ENCODE results near the gene IL17RD.

IL17RD gene

GRCh38 chr3:57063032-57063431, 102.1 kb downstream of the IL17RD start:
- DNase-seq, result no peak
- Histone ChIP-seq H3K79me1 (ENCODE audit: low read length) (peaks cover 5% of the 10 kb centered on the region), H2BK12ac (ENCODE audit: low read length) (no peak overlapping the region), H3K4me3 (ENCODE audit: low read depth, low read length) (no peak overlapping the region), H4K8ac (ENCODE audit: low read depth, low read length) (no peak overlapping the region), H3K18ac (ENCODE audit: low read length) (no peak overlapping the region), H3K27me3 (ENCODE audit: insufficient read depth, low read length) (no peaks in the 10 kb centered on the region), H4K12ac (ENCODE audit: low read depth, low read length) (no peak overlapping the region), H3K4me1 (ENCODE audit: control insufficient read depth in 1 of 2, insufficient read depth in 2 of 2, low read length in 2 of 2) (peaks cover 8 to 13% of the 10 kb centered on the region in 2 experiments), H3K9me3 (ENCODE audit: insufficient read depth, low read depth, low read length) (peaks cover 2% of the 10 kb centered on the region), H4K91ac (ENCODE audit: low read depth, low read length) (no peak overlapping the region), H2BK120ac (ENCODE audit: insufficient read depth, low read length, poor library complexity) (no peak overlapping the region), H3K36me3 (ENCODE audit: control insufficient read depth in 1 of 2, insufficient read depth in 2 of 2, low read length in 2 of 2) (no peaks in the 10 kb centered on the region), H2BK5ac (ENCODE audit: low read depth, low read length, poor library complexity) (no peak overlapping the region), H2AFZ (ENCODE audit: insufficient read depth, low read length, poor library complexity) (no peak overlapping the region), H3K14ac (ENCODE audit: low read length) (no peak overlapping the region), H2AK5ac (ENCODE audit: low read length) (no peak overlapping the region), H3K79me2 (ENCODE audit: control insufficient read depth, insufficient read depth, low read length, poor library complexity) (peaks cover 2% of the 10 kb centered on the region), H3K23ac (ENCODE audit: low read length) (no peak overlapping the region), H3K27ac (ENCODE audit: low read depth, low read length) (no peak overlapping the region), H3K4me2 (ENCODE audit: low read length) (no peak overlapping the region), H3K9ac (ENCODE audit: low read length) (no peak overlapping the region), H3K4ac (ENCODE audit: low read depth, low read length) (no peak overlapping the region)
- WGBS (ENCODE audit: extremely low coverage, insufficient coverage, insufficient read length), result no CpG with 5 or more reads among the region's 5 CpGs

GRCh38 chr3:57062101-57062631, 103.0 kb downstream of the IL17RD start:
- Histone ChIP-seq H3K9ac (ENCODE audit: low read length) (no peak overlapping the region), H3K14ac (ENCODE audit: low read length) (peak overlapping the region; percentile 33), H3K79me2 (ENCODE audit: control insufficient read depth, insufficient read depth, low read length, poor library complexity) (peaks cover 2% of the 10 kb centered on the region), H3K27me3 (ENCODE audit: insufficient read depth, low read length) (no peaks in the 10 kb centered on the region), H3K9me3 (ENCODE audit: insufficient read depth, low read depth, low read length) (peaks cover 2% of the 10 kb centered on the region), H2BK120ac (ENCODE audit: insufficient read depth, low read length, poor library complexity) (peak overlapping the region; percentile 52), H3K18ac (ENCODE audit: low read length) (peak overlapping the region; percentile 50), H3K79me1 (ENCODE audit: low read length) (peaks cover 5% of the 10 kb centered on the region), H3K4me2 (ENCODE audit: low read length) (no peak overlapping the region), H3K4me1 (ENCODE audit: control insufficient read depth in 1 of 2, insufficient read depth in 2 of 2, low read length in 2 of 2) (peaks cover 8 to 13% of the 10 kb centered on the region in 2 experiments), H2BK5ac (ENCODE audit: low read depth, low read length, poor library complexity) (no peak overlapping the region), H3K36me3 (ENCODE audit: control insufficient read depth in 1 of 2, insufficient read depth in 2 of 2, low read length in 2 of 2) (no peaks in the 10 kb centered on the region), H3K4me3 (ENCODE audit: low read depth, low read length) (no peak overlapping the region), H3K4ac (ENCODE audit: low read depth, low read length) (no peak overlapping the region), H3K23ac (ENCODE audit: low read length) (no peak overlapping the region), H2AFZ (ENCODE audit: insufficient read depth, low read length, poor library complexity) (no peak overlapping the region), H2BK12ac (ENCODE audit: low read length) (peak overlapping the region; percentile 44), H4K8ac (ENCODE audit: low read depth, low read length) (peak overlapping the region; percentile 50), H4K91ac (ENCODE audit: low read depth, low read length) (peak overlapping the region; percentile 30), H3K27ac (ENCODE audit: low read depth, low read length) (no peak overlapping the region), H2AK5ac (ENCODE audit: low read length) (peak overlapping the region; percentile 17), H4K12ac (ENCODE audit: low read depth, low read length) (no peak overlapping the region)
- WGBS (ENCODE audit: extremely low coverage, insufficient coverage, insufficient read length), result no CpG with 5 or more reads among the region's 9 CpGs
- no peak for DNase-seq

- Histone ChIP-seq H2BK120ac (ENCODE audit: insufficient read depth, low read length, poor library complexity) (no peak overlapping the region), H3K23ac (ENCODE audit: low read length) (no peak overlapping the region), H3K79me1 (ENCODE audit: low read length) (peaks cover 5% of the 10 kb centered on the region), H2BK5ac (ENCODE audit: low read depth, low read length, poor library complexity) (no peak overlapping the region), H3K79me2 (ENCODE audit: control insufficient read depth, insufficient read depth, low read length, poor library complexity) (peaks cover 2% of the 10 kb centered on the region), H2BK12ac (ENCODE audit: low read length) (no peak overlapping the region), H3K4me1 (ENCODE audit: control insufficient read depth in 1 of 2, insufficient read depth in 2 of 2, low read length in 2 of 2) (peaks cover 8 to 13% of the 10 kb centered on the region in 2 experiments), H3K27me3 (ENCODE audit: insufficient read depth, low read length) (no peaks in the 10 kb centered on the region), H4K91ac (ENCODE audit: low read depth, low read length) (no peak overlapping the region), H3K14ac (ENCODE audit: low read length) (no peak overlapping the region), H3K4me3 (ENCODE audit: low read depth, low read length) (no peak overlapping the region), H3K36me3 (ENCODE audit: control insufficient read depth in 1 of 2, insufficient read depth in 2 of 2, low read length in 2 of 2) (no peaks in the 10 kb centered on the region), H4K12ac (ENCODE audit: low read depth, low read length) (no peak overlapping the region), H3K27ac (ENCODE audit: low read depth, low read length) (no peak overlapping the region), H3K4me2 (ENCODE audit: low read length) (no peak overlapping the region), H2AK5ac (ENCODE audit: low read length) (no peak overlapping the region), H3K9ac (ENCODE audit: low read length) (no peak overlapping the region), H4K8ac (ENCODE audit: low read depth, low read length) (no peak overlapping the region), H3K18ac (ENCODE audit: low read length) (no peak overlapping the region), H3K9me3 (ENCODE audit: insufficient read depth, low read depth, low read length) (peaks cover 2% of the 10 kb centered on the region), H3K4ac (ENCODE audit: low read depth, low read length) (no peak overlapping the region), H2AFZ (ENCODE audit: insufficient read depth, low read length, poor library complexity) (no peak overlapping the region)
- WGBS (ENCODE audit: extremely low coverage, insufficient coverage, insufficient read length), result no CpG with 5 or more reads among the region's 3 CpGs
- DNase-seq, result no peak
Measured at GRCh38 chr3:57061556-57061955, 103.6 kb downstream of the IL17RD start.

- H3K4ac ChIP-seq (ENCODE audit: low read depth, low read length), result peak within 1 kb of the TSS; percentile 17
- H3K9ac ChIP-seq (ENCODE audit: low read length), result no peak within 1 kb of the TSS
- H2BK12ac ChIP-seq (ENCODE audit: low read length), result peak within 1 kb of the TSS; percentile 71
- H3K27ac ChIP-seq (ENCODE audit: low read depth, low read length), result peak within 1 kb of the TSS; percentile 73
- H3K27me3 ChIP-seq (ENCODE audit: insufficient read depth, low read length), result no peaks in the 10 kb centered on the region
- H2BK5ac ChIP-seq (ENCODE audit: low read depth, low read length, poor library complexity), result peak within 1 kb of the TSS; percentile 57
- H3K79me2 ChIP-seq (ENCODE audit: control insufficient read depth, insufficient read depth, low read length, poor library complexity), result peaks cover 2% of the 10 kb centered on the region
- no peak within 1 kb of the TSS for H2BK120ac ChIP-seq (ENCODE audit: insufficient read depth, low read length, poor library complexity)
- no peak within 1 kb of the TSS for H3K18ac ChIP-seq (ENCODE audit: low read length)
- no peak within 1 kb of the TSS for H4K12ac ChIP-seq (ENCODE audit: low read depth, low read length)
- H3K14ac ChIP-seq (ENCODE audit: low read length), result no peak within 1 kb of the TSS
- H3K4me1 ChIP-seq (ENCODE audit: control insufficient read depth in 1 of 2, insufficient read depth in 2 of 2, low read length in 2 of 2), result peaks cover 8 to 13% of the 10 kb centered on the region in 2 experiments
- peak within 1 kb of the TSS; percentile 42 for H4K91ac ChIP-seq (ENCODE audit: low read depth, low read length)
- H3K4me2 ChIP-seq (ENCODE audit: low read length), result peak within 1 kb of the TSS; percentile 39
- no peak within 1 kb of the TSS for H3K4me3 ChIP-seq (ENCODE audit: low read depth, low read length)
- no peak within 1 kb of the TSS for H4K8ac ChIP-seq (ENCODE audit: low read depth, low read length)
- H2AK5ac ChIP-seq (ENCODE audit: low read length), result no peak within 1 kb of the TSS
- WGBS (ENCODE audit: extremely low coverage, insufficient coverage, insufficient read length), result no CpG with 5 or more reads among the region's 11 CpGs
- DNase-seq, result peak; percentile 54 to 70
- H3K23ac ChIP-seq (ENCODE audit: low read length), result no peak within 1 kb of the TSS
- H3K79me1 ChIP-seq (ENCODE audit: low read length), result peaks cover 5% of the 10 kb centered on the region
- H2AFZ ChIP-seq (ENCODE audit: insufficient read depth, low read length, poor library complexity), result no peak within 1 kb of the TSS
- H3K36me3 ChIP-seq (ENCODE audit: control insufficient read depth in 1 of 2, insufficient read depth in 2 of 2, low read length in 2 of 2), result no peaks in the 10 kb centered on the region
- H3K9me3 ChIP-seq (ENCODE audit: insufficient read depth, low read depth, low read length), result peaks cover 2% of the 10 kb centered on the region
Measured at GRCh38 chr3:57060089-57060821, 104.9 kb downstream of the IL17RD start, which contains the start of gene SPATA12. SPATA12 (plus strand) TSS chr3:57060664; CDS start chr3:57073695, 13,031 bp downstream.

All from trophoblast cell (in vitro differentiated cells and primary cell).